Measurements from ENCODE around the gene PLXND1.

PLXND1 gene

GRCh38 chr3:129650256-129650872 lies 43.9 kb upstream of the PLXND1 start:
- H3K27me3 ChIP-seq (ENCODE audit: insufficient read depth, low read length, poor library complexity, severe bottlenecking) = no peaks in the 10 kb centered on the region
- peaks cover 22% of the 10 kb centered on the region; the same call in 1 of the 2 replicates for H3K36me3 ChIP-seq (ENCODE audit: insufficient read depth, low read length)
- H3K9ac ChIP-seq (ENCODE audit: low read depth, low read length, poor library complexity, severe bottlenecking) = no peak overlapping the region
- H2AFZ ChIP-seq (ENCODE audit: low read length) = no peak overlapping the region
- H3K79me2 ChIP-seq (ENCODE audit: insufficient read depth, low read length) = no peaks in the 10 kb centered on the region
- H3K9me2 ChIP-seq (replicated peaks; ENCODE audit: low read depth, low read length) = no peaks in the 10 kb centered on the region
- no peaks in the 10 kb centered on the region for H3F3A ChIP-seq (ENCODE audit: low read depth)
- TF ChIP-seq CTCF (conservative IDR thresholded peaks at IDR 0.05; ENCODE audit: low read length) (peak; percentile 82), EZH2phosphoT487 (IDR thresholded peaks at IDR 0.05; ENCODE audit: borderline replicate concordance) (no peak)
- H3K9me3 ChIP-seq (ENCODE audit: insufficient read depth, low read depth, low read length) = no peaks in the 10 kb centered on the region
- no peaks in the 10 kb centered on the region for H3K4me1 ChIP-seq (ENCODE audit: insufficient read depth, low read length, poor library complexity, severe bottlenecking)
- H4K20me1 ChIP-seq (ENCODE audit: insufficient read depth, low read length, poor library complexity, severe bottlenecking) = no peaks in the 10 kb centered on the region
- H3K4me3 ChIP-seq (ENCODE audit: low read length, poor library complexity, severe bottlenecking) = no peak overlapping the region
- no peak overlapping the region for H3K4me2 ChIP-seq (ENCODE audit: low read depth, low read length, poor library complexity, severe bottlenecking)

- no peaks in the 10 kb centered on the region for H3K9me2 ChIP-seq (replicated peaks; ENCODE audit: low read depth, low read length)
- no peak overlapping the region for H3K9ac ChIP-seq (ENCODE audit: low read depth, low read length, poor library complexity, severe bottlenecking)
- no peak overlapping the region for H2AFZ ChIP-seq (ENCODE audit: low read length)
- H3K79me2 ChIP-seq (ENCODE audit: insufficient read depth, low read length) = no peaks in the 10 kb centered on the region
- H3F3A ChIP-seq (ENCODE audit: low read depth) = no peaks in the 10 kb centered on the region
- H3K4me1 ChIP-seq (ENCODE audit: insufficient read depth, low read length, poor library complexity, severe bottlenecking) = no peaks in the 10 kb centered on the region
- H4K20me1 ChIP-seq (ENCODE audit: insufficient read depth, low read length, poor library complexity, severe bottlenecking) = no peaks in the 10 kb centered on the region
- no peak overlapping the region for H3K4me3 ChIP-seq (ENCODE audit: low read length, poor library complexity, severe bottlenecking)
- H3K9me3 ChIP-seq (ENCODE audit: insufficient read depth, low read depth, low read length) = no peaks in the 10 kb centered on the region
- H3K36me3 ChIP-seq (ENCODE audit: insufficient read depth, low read length) = peaks cover 13% of the 10 kb centered on the region; the same call in 1 of the 2 replicates
- H3K27me3 ChIP-seq (ENCODE audit: insufficient read depth, low read length, poor library complexity, severe bottlenecking) = no peaks in the 10 kb centered on the region
- no peak for TF ChIP-seq CTCF (conservative IDR thresholded peaks at IDR 0.05; ENCODE audit: low read length)
- TF ChIP-seq EZH2phosphoT487 (IDR thresholded peaks at IDR 0.05; ENCODE audit: borderline replicate concordance) = no peak
- no peak overlapping the region for H3K4me2 ChIP-seq (ENCODE audit: low read depth, low read length, poor library complexity, severe bottlenecking)
Observed at GRCh38 chr3:129648391-129648790, 41.9 kb upstream of the PLXND1 start.

- Histone ChIP-seq H3K9ac (ENCODE audit: low read depth, low read length, poor library complexity, severe bottlenecking) (no peak overlapping the region), H3K27me3 (ENCODE audit: insufficient read depth, low read length, poor library complexity, severe bottlenecking) (no peaks in the 10 kb centered on the region), H3K79me2 (ENCODE audit: insufficient read depth, low read length) (no peaks in the 10 kb centered on the region), H2AFZ (ENCODE audit: low read length) (no peak overlapping the region), H3K9me3 (ENCODE audit: insufficient read depth, low read depth, low read length) (no peaks in the 10 kb centered on the region), H4K20me1 (ENCODE audit: insufficient read depth, low read length, poor library complexity, severe bottlenecking) (no peaks in the 10 kb centered on the region), H3K4me3 (ENCODE audit: low read length, poor library complexity, severe bottlenecking) (no peak overlapping the region), H3K36me3 (ENCODE audit: insufficient read depth, low read length) (no peaks in the 10 kb centered on the region), H3F3A (ENCODE audit: low read depth) (no peaks in the 10 kb centered on the region), H3K9me2 (replicated peaks; ENCODE audit: low read depth, low read length) (no peaks in the 10 kb centered on the region), H3K4me2 (ENCODE audit: low read depth, low read length, poor library complexity, severe bottlenecking) (no peak overlapping the region), H3K4me1 (ENCODE audit: insufficient read depth, low read length, poor library complexity, severe bottlenecking) (no peaks in the 10 kb centered on the region)
- no peak for TF ChIP-seq CTCF (conservative IDR thresholded peaks at IDR 0.05; ENCODE audit: low read length)
- TF ChIP-seq EZH2phosphoT487 (IDR thresholded peaks at IDR 0.05; ENCODE audit: borderline replicate concordance) = no peak
Observed at GRCh38 chr3:129645286-129645685, 38.8 kb upstream of the PLXND1 start.
